Measurements from ENCODE around the gene IGF2BP1. TPM values are rescaled to one million over a fixed set of nuclear protein-coding genes. Genes with fewer than 3 reads are reported as not detected.

IGF2BP1 gene
- polyA plus RNA-seq, 1 of the 3 experiments (the other 2 are of a cell fraction): 0.05 TPM

- Histone ChIP-seq H2AFZ (ENCODE audit: low read depth) (no peak overlapping the region), H3K27ac (ENCODE audit: low read depth in 2 of 2, low read length in 1 of 2) (no peak overlapping the region), H4K20me1 (ENCODE audit: insufficient read depth) (no peaks in the 10 kb centered on the region), H3K4me2 (no peak overlapping the region), H3K4me1 (ENCODE audit: control insufficient read depth in 1 of 2, insufficient read depth in 2 of 2, low read depth in 1 of 2, low read length in 1 of 2) (peaks cover 0 to 2% of the 10 kb centered on the region in 2 experiments; a peak in 1 of 4 replicates), H3F3A (replicated peaks; ENCODE audit: insufficient read depth) (peaks cover 3% of the 10 kb centered on the region), H3K9me3 (no peaks in the 10 kb centered on the region), H3K27me3 (ENCODE audit: insufficient read depth) (peaks cover 99% of the 10 kb centered on the region), H3K79me2 (ENCODE audit: insufficient read depth) (no peaks in the 10 kb centered on the region), H3K4me3 (ENCODE audit: low read depth in 2 of 2, low read length in 1 of 2) (no peak overlapping the region), H3K9ac (no peak overlapping the region), H3K36me3 (replicated peaks in 1 of 2; ENCODE audit: control insufficient read depth in 1 of 2, insufficient read depth in 2 of 2, low read length in 1 of 2) (no peaks in the 10 kb centered on the region), H3K9me2 (no peaks in the 10 kb centered on the region)
- TF ChIP-seq USF1 (IDR thresholded peaks at IDR 0.05; ENCODE audit: borderline replicate concordance, low read depth): no peak
- no peak for TF ChIP-seq SMC3 (IDR thresholded peaks at IDR 0.05; ENCODE audit: low read depth, low read length)
- no peak for TF ChIP-seq CHD2 (IDR thresholded peaks at IDR 0.05; ENCODE audit: low read length, partially characterized antibody)
- TF ChIP-seq NRF1 (IDR thresholded peaks at IDR 0.05; ENCODE audit: low read depth, low read length): no peak
- TF ChIP-seq ELF1 (IDR thresholded peaks at IDR 0.05): no peak
- TF ChIP-seq RXRA (IDR thresholded peaks at IDR 0.05; ENCODE audit: borderline replicate concordance, low read depth): no peak
- TF ChIP-seq RFX5 (IDR thresholded peaks at IDR 0.05; ENCODE audit: low read length): no peak
- no peak for TF ChIP-seq EP300 (IDR thresholded peaks at IDR 0.05; ENCODE audit: borderline replicate concordance in 1 of 2, low read depth in 1 of 2, low read length in 1 of 2)
- no peak for TF ChIP-seq RAD21 (IDR thresholded peaks at IDR 0.05; ENCODE audit: low read length)
- TF ChIP-seq FOXJ3 (CRISPR knock-in tag; IDR thresholded peaks at IDR 0.05): no peak
- TF ChIP-seq TAF1 (IDR thresholded peaks at IDR 0.05; ENCODE audit: borderline replicate concordance, low read depth, low read length): no peak
- TF ChIP-seq CTCF (IDR thresholded peaks at IDR 0.05): no peak
- no peak for TF ChIP-seq REST (IDR thresholded peaks at IDR 0.05; ENCODE audit: low read depth, low read length)
- ChIA-PET CTCF (interaction anchor here (0.6 to 0.9 kb wide), 2 partner anchors 19 to 212 kb away, joined by 3 to 4 read pairs; no protein-coding TSS in a partner anchor), POLR2A (interaction anchor here (0.6 kb wide), 1 partner anchor 29 kb away, joined by 3 read pairs; no protein-coding TSS in a partner anchor)
- no peak for DNase-seq
- WGBS (ENCODE audit: low lambda C conversion rate): 0% methylated on average over 1 of the region's 1 CpG
Measured at GRCh38 chr17:49071106-49071505, 73.9 kb downstream of the IGF2BP1 start.

Data from SK-N-SH (cell line).